ENCODE measurements around the gene LRP8.

GRCh38 chr1:53220962-53221286 lies 106.9 kb downstream of the LRP8 start:
- no peak for TF ChIP-seq CTCF (IDR thresholded peaks at IDR 0.05)
- no peak for TF ChIP-seq POLR2A (IDR thresholded peaks at IDR 0.05)
- no peak for TF ChIP-seq EP300 (IDR thresholded peaks at IDR 0.05)

Measured in gastroesophageal sphincter (tissue), 3 donors.